HEK293 (cell line): Measurements from ENCODE around the gene OR52I2.
A peak's percentile ranks its signal among the peaks of the same experiment; 100 is the strongest.

Experiments used
- CTCF ChIA-PET: fragments of 350-600 bp; formaldehyde crosslinking; extraction: SDS; loops from one replicate; lab custom pipeline; 2021; ENCODE audit warnings: antibody characterized with exemption; lab: Yijun Ruan, JAX
- POLR2A ChIA-PET: fragments of 300-600 bp; formaldehyde crosslinking; extraction: SDS; loops from one replicate; lab custom pipeline; 2020; ENCODE audit warnings: antibody characterized with exemption, inconsistent platforms; lab: Yijun Ruan, JAX
- H3K27ac ChIP-seq: fragments of 200-500 bp; sonication (Bioruptor generic); 2 replicates; pipeline ENCODE4 v1.5.1; 2014; ENCODE audit warnings: low read depth, low read length, control low read depth, inconsistent platforms; ENCODE audit errors: extremely low read depth
- H3K36me3 ChIP-seq, 2 experiments: fragments of 200-500 bp in 1 of 2; sonication (Bioruptor generic) in 1 of 2; 1 replicate in 1 of 2; 2 replicates in 1 of 2; pipeline ENCODE4 v1.5.1; 2014 to 2017; ENCODE audit warnings: inconsistent platforms in 2 of 2, low read length in 2 of 2; ENCODE audit not compliant: control insufficient read depth in 2 of 2, insufficient read depth in 1 of 2
- H3K4me1 ChIP-seq: fragments of 200-500 bp; sonication (Bioruptor generic); 2 replicates; pipeline ENCODE4 v1.5.1; 2014; ENCODE audit warnings: mild to moderate bottlenecking, low read length, inconsistent platforms; ENCODE audit not compliant: control insufficient read depth, insufficient read depth
- H3K4me3 ChIP-seq: 2 replicates; pipeline ENCODE4 v1.5.1; 2011; ENCODE audit warnings: low read depth, mild to moderate bottlenecking, control low read depth, low read length, moderate library complexity
- H3K9me3 ChIP-seq: fragments of 200-500 bp; sonication (Bioruptor generic); 2 replicates; pipeline ENCODE4 v1.5.1; 2014; ENCODE audit warnings: low read depth, low read length, inconsistent platforms; ENCODE audit not compliant: control insufficient read depth, insufficient read depth
- KLF16 ChIP-seq: fragments of 450-650 bp; formaldehyde crosslinking; IDR thresholded peaks from 2 replicates; pipeline ENCODE4 v1.5.1; 2017; ENCODE audit warnings: missing biosample characterization, missing genetic modification characterization
- KLF8 ChIP-seq: fragments of 450-650 bp; formaldehyde crosslinking; IDR thresholded peaks from 2 replicates; pipeline ENCODE4 v1.5.1; 2016; ENCODE audit warnings: missing biosample characterization, missing genetic modification characterization
- MYNN ChIP-seq: fragments of 450-650 bp; formaldehyde crosslinking; IDR thresholded peaks from 2 replicates; pipeline ENCODE4 v1.5.1; 2016; ENCODE audit warnings: missing biosample characterization, missing genetic modification characterization, borderline replicate concordance
- PRDM1 ChIP-seq: fragments of 450-650 bp; formaldehyde crosslinking; IDR thresholded peaks from 2 replicates; pipeline ENCODE4; 2016; ENCODE audit warnings: missing biosample characterization, missing genetic modification characterization
- SCRT1 ChIP-seq: fragments of 450-650 bp; formaldehyde crosslinking; IDR thresholded peaks from 2 replicates; pipeline ENCODE4 v1.5.1; 2016; ENCODE audit warnings: missing biosample characterization, missing genetic modification characterization, borderline replicate concordance
- SCRT2 ChIP-seq: fragments of 450-650 bp; formaldehyde crosslinking; IDR thresholded peaks from 2 replicates; pipeline ENCODE4 v1.5.1; 2016; ENCODE audit warnings: missing biosample characterization, missing genetic modification characterization
- SP3 ChIP-seq: fragments of 450-650 bp; formaldehyde crosslinking; IDR thresholded peaks from 2 replicates; pipeline ENCODE4 v1.5.1; 2016; ENCODE audit warnings: missing biosample characterization, missing genetic modification characterization
- ZBTB1 ChIP-seq: fragments of 450-650 bp; formaldehyde crosslinking; IDR thresholded peaks from 2 replicates; pipeline ENCODE4 v1.5.1; 2016; ENCODE audit warnings: missing biosample characterization, missing genetic modification characterization
- ZBTB48 ChIP-seq: fragments of 450-650 bp; formaldehyde crosslinking; IDR thresholded peaks from 2 replicates; pipeline ENCODE4 v1.5.1; 2016; ENCODE audit warnings: missing biosample characterization, missing genetic modification characterization
- ZEB2 ChIP-seq: fragments of 450-650 bp; formaldehyde crosslinking; IDR thresholded peaks from 2 replicates; pipeline ENCODE4 v1.5.1; 2016; ENCODE audit warnings: missing biosample characterization, missing genetic modification characterization
- ZFP69B ChIP-seq: fragments of 450-650 bp; formaldehyde crosslinking; IDR thresholded peaks from 2 replicates; pipeline ENCODE4 v1.5.1; 2016; ENCODE audit warnings: missing biosample characterization, missing genetic modification characterization
- ZNF10 ChIP-seq: fragments of 450-650 bp; formaldehyde crosslinking; IDR thresholded peaks from 2 replicates; pipeline ENCODE4 v1.5.1; 2017; ENCODE audit warnings: missing biosample characterization, missing genetic modification characterization
- ZNF2 ChIP-seq: fragments of 450-650 bp; formaldehyde crosslinking; IDR thresholded peaks from 2 replicates; pipeline ENCODE4 v1.5.1; 2016; ENCODE audit warnings: missing biosample characterization, missing genetic modification characterization
- ZNF274 ChIP-seq, 2 experiments: fragments of 200-500 bp in 1 of 2; fragments of 450-650 bp in 1 of 2; sonication (Bioruptor generic) in 1 of 2; formaldehyde crosslinking in 1 of 2; IDR thresholded peaks; 2 replicates each; pipeline versions ENCODE4 v1.5.1 to v1.6.1; 2014 to 2016; ENCODE audit warnings: borderline replicate concordance in 1 of 2, inconsistent platforms in 1 of 2, low read length in 1 of 2, missing biosample characterization in 1 of 2, missing genetic modification characterization in 1 of 2
- ZNF404 ChIP-seq: fragments of 450-650 bp; formaldehyde crosslinking; IDR thresholded peaks from 2 replicates; pipeline ENCODE4 v1.5.1; 2017; ENCODE audit warnings: missing biosample characterization, missing genetic modification characterization
- ZNF561 ChIP-seq: fragments of 450-650 bp; IDR thresholded peaks from 2 replicates; pipeline ENCODE4 v1.5.1; 2018; ENCODE audit warnings: missing biosample characterization, missing genetic modification characterization, borderline replicate concordance
- ZNF600 ChIP-seq: fragments of 450-650 bp; formaldehyde crosslinking; IDR thresholded peaks from 2 replicates; pipeline ENCODE4 v1.5.1; 2016; ENCODE audit warnings: missing biosample characterization, missing genetic modification characterization
- ZNF629 ChIP-seq: fragments of 450-650 bp; formaldehyde crosslinking; IDR thresholded peaks from 2 replicates; pipeline ENCODE4 v1.5.1; 2017; ENCODE audit warnings: missing biosample characterization, missing genetic modification characterization
- ZNF670 ChIP-seq: fragments of 450-650 bp; formaldehyde crosslinking; IDR thresholded peaks from 2 replicates; pipeline ENCODE4 v1.5.1; 2016; ENCODE audit warnings: missing biosample characterization, missing genetic modification characterization, low read depth
- ZNF76 ChIP-seq: fragments of 450-650 bp; formaldehyde crosslinking; IDR thresholded peaks from 2 replicates; pipeline ENCODE4; 2016; ENCODE audit warnings: low read depth, missing biosample characterization, missing genetic modification characterization, borderline replicate concordance
- ZNF830 ChIP-seq: fragments of 450-650 bp; IDR thresholded peaks from 2 replicates; pipeline ENCODE4 v1.5.0; 2018; ENCODE audit warnings: missing biosample characterization, missing genetic modification characterization, low read depth, mild to moderate bottlenecking, moderate library complexity
- ZNF843 ChIP-seq: fragments of 450-650 bp; formaldehyde crosslinking; IDR thresholded peaks from 2 replicates; pipeline ENCODE4 v1.5.1; 2016; ENCODE audit warnings: missing biosample characterization, missing genetic modification characterization
- ZXDB ChIP-seq: fragments of 450-650 bp; formaldehyde crosslinking; IDR thresholded peaks from 2 replicates; pipeline ENCODE4 v1.5.1; 2016; ENCODE audit warnings: missing biosample characterization, missing genetic modification characterization
- TF ChIP-seq, protein P1 (sequence below): sonication (generic); formaldehyde crosslinking; IDR thresholded peaks from 2 replicates; pipeline ENCODE4 v1.8.1; 2022; ENCODE audit warnings: mild to moderate bottlenecking, moderate library complexity, missing genetic modification reagents
- TF ChIP-seq, protein P2 (sequence below): fragments of 450-650 bp; formaldehyde crosslinking; IDR thresholded peaks from 2 replicates; pipeline ENCODE4 v1.5.1; 2016; ENCODE audit warnings: missing biosample characterization, missing genetic modification characterization
- TF ChIP-seq, protein P3 (sequence below): fragments of 450-650 bp; formaldehyde crosslinking; IDR thresholded peaks from 2 replicates; pipeline ENCODE4 v1.5.1; 2016; ENCODE audit warnings: missing biosample characterization, missing genetic modification characterization

OR52I2 gene

DNA sequence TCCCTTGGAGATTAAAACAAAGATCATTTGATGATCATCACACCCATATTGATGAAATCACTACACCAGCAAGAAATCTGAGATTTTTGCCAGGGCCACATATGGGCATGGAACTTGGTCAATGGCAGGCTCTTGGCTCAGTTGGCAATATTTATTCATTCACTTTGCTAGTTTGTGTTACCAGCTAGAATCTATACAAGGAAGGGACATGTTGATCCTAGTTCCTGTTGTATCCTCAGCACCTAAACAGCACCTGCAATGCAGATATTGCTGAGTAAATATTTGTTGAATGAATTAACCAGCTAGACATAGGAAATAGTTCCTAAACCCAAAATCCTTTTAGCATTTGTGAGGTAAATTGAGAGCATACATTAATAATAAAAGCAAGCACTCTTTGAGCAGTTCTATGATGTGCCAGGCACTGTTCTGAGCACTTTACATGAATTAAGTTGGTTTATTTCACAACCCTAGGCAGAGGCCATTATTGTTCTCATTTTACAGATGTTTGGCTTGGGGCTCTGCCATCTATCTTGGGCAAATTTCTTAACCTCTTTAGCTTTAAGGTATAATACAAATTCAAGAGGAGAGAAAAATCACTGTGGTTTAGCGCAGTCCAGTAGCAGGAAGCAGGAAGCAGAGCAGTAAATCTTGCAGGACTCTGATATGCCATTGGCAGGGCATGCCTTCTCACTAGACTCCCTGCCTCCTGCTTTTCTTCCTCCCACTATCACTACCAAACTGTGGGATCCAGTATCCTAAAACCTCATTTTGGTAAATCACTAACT, 24.9 kb downstream of the OR52I2 start (continued):
- TF ChIP-seq, protein P1, sequence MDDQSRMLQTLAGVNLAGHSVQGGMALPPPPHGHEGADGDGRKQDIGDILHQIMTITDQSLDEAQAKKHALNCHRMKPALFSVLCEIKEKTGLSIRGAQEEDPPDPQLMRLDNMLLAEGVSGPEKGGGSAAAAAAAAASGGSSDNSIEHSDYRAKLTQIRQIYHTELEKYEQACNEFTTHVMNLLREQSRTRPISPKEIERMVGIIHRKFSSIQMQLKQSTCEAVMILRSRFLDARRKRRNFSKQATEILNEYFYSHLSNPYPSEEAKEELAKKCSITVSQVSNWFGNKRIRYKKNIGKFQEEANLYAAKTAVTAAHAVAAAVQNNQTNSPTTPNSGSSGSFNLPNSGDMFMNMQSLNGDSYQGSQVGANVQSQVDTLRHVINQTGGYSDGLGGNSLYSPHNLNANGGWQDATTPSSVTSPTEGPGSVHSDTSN (CRISPR knock-in tag) = no peak

DNA sequence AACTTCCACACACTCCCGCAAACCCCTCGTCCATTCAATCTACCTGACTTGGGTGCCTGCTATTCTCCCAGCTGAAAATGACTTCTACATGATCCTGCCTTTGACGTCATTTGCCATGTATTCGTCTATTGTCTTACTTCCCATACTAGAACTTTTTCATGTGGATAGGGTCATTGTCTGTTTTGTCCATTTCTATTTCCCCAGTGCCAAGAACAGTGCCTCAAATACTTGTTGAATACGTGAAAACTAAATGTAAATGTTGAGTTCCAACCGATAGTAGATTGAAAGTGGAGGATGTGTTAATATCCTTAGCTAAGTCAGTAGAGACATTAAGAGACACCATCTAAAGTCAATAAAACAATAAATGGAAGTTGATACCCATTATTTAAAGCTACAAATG, 25.6 kb downstream of the OR52I2 start:
- peaks cover 0 to 35% of the 10 kb centered on the region in 2 experiments; a peak in 1 of 3 replicates for H3K36me3 ChIP-seq
- ChIA-PET POLR2A (interaction anchor here (0.6 to 1.2 kb wide), 3 partner anchors 14 to 420 kb away, joined by 3 to 8 read pairs (median 4); no protein-coding TSS in a partner anchor), CTCF (interaction anchor here (0.6 to 4.0 kb wide), 6 partner anchors 29 to 420 kb away, joined by 3 to 12 read pairs (median 4); no protein-coding TSS in a partner anchor)
- H3K4me1 ChIP-seq = 0 out of 2 replicates have a peak, but pooled peaks cover 3% of the 10 kb centered on the region
- peak; percentile 64 for TF ChIP-seq SCRT2 (tag by site-specific recombination)
- no peak for TF ChIP-seq ZNF830 (tag by site-specific recombination)
- peak; percentile 44; the same call in 1 of the 2 replicates for TF ChIP-seq ZNF629 (tag by site-specific recombination)
- TF ChIP-seq MYNN (tag by site-specific recombination) = no peak
- TF ChIP-seq SCRT1 = peak; percentile 38; the same call in 1 of the 2 replicates
- peak overlapping the region; percentile 62 for H3K4me3 ChIP-seq
- no peaks in the 10 kb centered on the region for H3K9me3 ChIP-seq
- no peak overlapping the region; the same call in 1 of the 2 replicates for H3K27ac ChIP-seq

DNA sequence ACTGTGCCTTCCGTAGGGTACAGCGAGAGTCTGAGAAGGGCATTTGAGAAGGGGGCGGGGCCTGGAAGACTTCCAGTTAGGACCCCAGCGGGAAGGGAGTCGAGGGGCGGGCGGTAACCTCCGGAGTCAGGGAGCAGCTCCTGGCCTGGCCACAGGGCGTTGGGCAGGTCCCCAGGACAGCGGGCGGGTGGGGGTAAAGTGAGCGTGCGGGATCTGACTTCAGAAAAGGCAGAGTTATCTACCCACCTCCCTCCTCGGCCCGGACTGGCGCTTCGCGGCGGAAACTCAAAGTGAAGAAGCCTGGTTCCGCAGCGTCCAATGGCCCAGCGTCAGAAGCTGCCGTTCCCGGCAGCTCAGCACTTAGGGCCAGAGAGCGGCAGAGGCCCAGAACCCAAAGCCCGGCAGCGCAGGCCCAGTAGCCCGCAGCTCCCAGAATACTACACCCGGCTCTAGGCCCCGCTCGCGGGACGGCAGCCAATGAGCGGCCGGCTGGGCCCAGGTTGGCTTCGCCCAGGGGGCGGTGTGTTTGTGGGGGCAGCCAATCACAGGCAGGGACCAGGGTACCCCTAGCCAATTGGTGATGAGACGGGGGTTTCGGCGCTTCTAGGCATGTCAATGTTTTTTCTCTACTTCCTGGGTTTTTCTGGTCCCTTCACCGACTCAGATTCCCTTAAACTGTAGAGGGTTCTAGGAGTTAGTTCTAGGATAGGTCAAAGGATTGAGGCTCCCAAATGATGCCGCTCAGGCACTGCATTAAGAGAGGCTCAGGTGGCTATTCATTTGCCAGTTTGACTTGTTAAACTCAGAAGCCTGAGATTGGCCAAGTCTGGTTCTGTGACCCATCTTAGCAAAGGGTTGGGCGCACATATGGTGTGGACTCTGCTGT, 26.5 kb downstream of the OR52I2 start, which contains the start of gene TRIM68:
TSS of gene TRIM68 (minus strand) at position 451 of the 886 bp plus-strand sequence. CDS start 2,727 bp downstream, outside the sequence.
- Histone ChIP-seq H3K36me3 (peaks cover 0 to 26% of the 10 kb centered on the region in 2 experiments; a peak in 1 of 3 replicates), H3K9me3 (no peaks in the 10 kb centered on the region), H3K4me1 (0 out of 2 replicates have a peak, but pooled peaks cover 3% of the 10 kb centered on the region), H3K27ac (peak within 1 kb of the TSS; percentile 84), H3K4me3 (peak within 1 kb of the TSS; percentile 62)
- ChIA-PET CTCF (interaction anchor here (0.6 to 4.0 kb wide), 5 partner anchors 18 to 421 kb away, joined by 3 to 12 read pairs (median 4); no protein-coding TSS in a partner anchor), POLR2A (interaction anchor here (0.6 to 1.4 kb wide), 4 partner anchors 15 to 421 kb away, joined by 3 to 8 read pairs (median 4); no protein-coding TSS in a partner anchor)
- TF ChIP-seq ZBTB1 (tag by site-specific recombination) (no peak), SP3 (tag by site-specific recombination) (peak; percentile 54), ZNF10 (tag by site-specific recombination) (peak; percentile 65), ZNF600 (tag by site-specific recombination) (peak; percentile 56), ZNF2 (tag by site-specific recombination) (peak; percentile 50; the same call in 1 of the 2 replicates), ZEB2 (tag by site-specific recombination) (peak; percentile 53; the same call in 1 of the 2 replicates), ZNF76 (tag by site-specific recombination) (peak; percentile 60), ZNF274 (IDR thresholded peaks at IDR 0.05; ENCODE audit: low read length) (no peak), ZNF274 (tag by site-specific recombination; IDR thresholded peaks at IDR 0.05; ENCODE audit: borderline replicate concordance) (no peak), KLF8 (tag by site-specific recombination) (peak; percentile 62), ZBTB48 (tag by site-specific recombination) (peak; percentile 58), ZNF561 (tag by site-specific recombination) (0 out of 2 replicates have a peak, but pooled peaks have one; percentile 30), ZFP69B (tag by site-specific recombination) (0 out of 2 replicates have a peak, but pooled peaks have one; percentile 24), ZNF404 (tag by site-specific recombination) (no peak), ZNF670 (tag by site-specific recombination) (no peak), ZXDB (tag by site-specific recombination) (peak; percentile 52; the same call in 1 of the 2 replicates), KLF16 (tag by site-specific recombination) (peak; percentile 61), PRDM1 (tag by site-specific recombination) (no peak), ZNF843 (tag by site-specific recombination) (no peak)
- TF ChIP-seq, protein P2, sequence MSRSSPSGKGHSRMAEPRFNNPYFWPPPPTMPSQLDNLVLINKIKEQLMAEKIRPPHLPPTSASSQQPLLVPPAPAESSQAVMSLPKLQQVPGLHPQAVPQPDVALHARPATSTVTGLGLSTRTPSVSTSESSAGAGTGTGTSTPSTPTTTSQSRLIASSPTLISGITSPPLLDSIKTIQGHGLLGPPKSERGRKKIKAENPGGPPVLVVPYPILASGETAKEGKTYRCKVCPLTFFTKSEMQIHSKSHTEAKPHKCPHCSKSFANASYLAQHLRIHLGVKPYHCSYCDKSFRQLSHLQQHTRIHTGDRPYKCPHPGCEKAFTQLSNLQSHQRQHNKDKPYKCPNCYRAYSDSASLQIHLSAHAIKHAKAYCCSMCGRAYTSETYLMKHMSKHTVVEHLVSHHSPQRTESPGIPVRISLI (tag by site-specific recombination) = 0 out of 2 replicates have a peak, but pooled peaks have one; percentile 72
- TF ChIP-seq, protein P3, sequence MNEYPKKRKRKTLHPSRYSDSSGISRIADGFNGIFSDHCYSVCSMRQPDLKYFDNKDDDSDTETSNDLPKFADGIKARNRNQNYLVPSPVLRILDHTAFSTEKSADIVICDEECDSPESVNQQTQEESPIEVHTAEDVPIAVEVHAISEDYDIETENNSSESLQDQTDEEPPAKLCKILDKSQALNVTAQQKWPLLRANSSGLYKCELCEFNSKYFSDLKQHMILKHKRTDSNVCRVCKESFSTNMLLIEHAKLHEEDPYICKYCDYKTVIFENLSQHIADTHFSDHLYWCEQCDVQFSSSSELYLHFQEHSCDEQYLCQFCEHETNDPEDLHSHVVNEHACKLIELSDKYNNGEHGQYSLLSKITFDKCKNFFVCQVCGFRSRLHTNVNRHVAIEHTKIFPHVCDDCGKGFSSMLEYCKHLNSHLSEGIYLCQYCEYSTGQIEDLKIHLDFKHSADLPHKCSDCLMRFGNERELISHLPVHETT = no peak
